ENCODE data around the gene TBC1D3.
"Not testable (repeated sequence)": the region's sequence is repeated elsewhere in the genome, so short reads cannot be mapped to it uniquely, and the experiment has no call there.

Gene TBC1D3

DNA sequence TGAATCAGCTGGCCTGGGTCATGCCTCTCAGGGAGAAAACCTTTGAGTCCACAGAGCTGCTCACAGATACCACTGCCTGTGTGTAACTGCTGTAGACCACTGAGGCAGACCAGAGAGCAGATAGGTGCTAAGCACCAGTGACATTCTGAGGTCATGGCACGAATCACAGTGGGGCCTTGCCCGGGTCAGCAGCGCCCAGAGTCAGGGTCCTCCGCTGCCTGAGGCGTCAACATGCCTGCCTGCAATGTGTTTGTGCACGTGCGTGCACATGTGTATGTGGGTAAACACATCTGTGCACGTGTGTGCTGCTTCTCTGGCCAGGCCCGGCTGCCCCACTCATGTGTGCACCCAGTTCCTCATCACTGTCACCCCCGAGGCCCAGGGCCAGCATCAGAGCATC is at the start of gene TBC1D3:
TSS of gene TBC1D3 (minus strand) at position 101 of the 400 bp plus-strand sequence. CDS start 1,526 bp downstream, outside the sequence.
- DNase-seq, result not testable (repeated sequence)

DNA sequence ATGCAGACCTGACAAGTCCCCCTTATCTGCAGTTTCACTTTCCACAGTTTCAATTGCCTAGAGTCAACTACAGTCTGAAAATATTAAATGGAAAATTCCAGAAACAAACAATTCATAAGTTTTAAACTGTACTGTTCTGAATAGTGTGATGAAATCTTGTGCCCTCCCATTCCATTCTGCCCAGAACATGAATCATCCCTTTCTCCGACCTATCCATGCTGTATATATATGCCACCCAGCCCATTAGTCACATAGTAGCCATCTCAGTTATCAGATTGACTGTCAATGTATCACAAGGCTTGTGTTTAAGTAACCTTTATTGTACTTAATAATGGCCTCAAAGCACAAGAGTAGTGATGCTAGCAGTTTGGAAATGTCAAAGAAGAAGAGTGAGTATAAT is 40.4 kb upstream of the TBC1D3 start:
- not testable (repeated sequence) for DNase-seq

DNA sequence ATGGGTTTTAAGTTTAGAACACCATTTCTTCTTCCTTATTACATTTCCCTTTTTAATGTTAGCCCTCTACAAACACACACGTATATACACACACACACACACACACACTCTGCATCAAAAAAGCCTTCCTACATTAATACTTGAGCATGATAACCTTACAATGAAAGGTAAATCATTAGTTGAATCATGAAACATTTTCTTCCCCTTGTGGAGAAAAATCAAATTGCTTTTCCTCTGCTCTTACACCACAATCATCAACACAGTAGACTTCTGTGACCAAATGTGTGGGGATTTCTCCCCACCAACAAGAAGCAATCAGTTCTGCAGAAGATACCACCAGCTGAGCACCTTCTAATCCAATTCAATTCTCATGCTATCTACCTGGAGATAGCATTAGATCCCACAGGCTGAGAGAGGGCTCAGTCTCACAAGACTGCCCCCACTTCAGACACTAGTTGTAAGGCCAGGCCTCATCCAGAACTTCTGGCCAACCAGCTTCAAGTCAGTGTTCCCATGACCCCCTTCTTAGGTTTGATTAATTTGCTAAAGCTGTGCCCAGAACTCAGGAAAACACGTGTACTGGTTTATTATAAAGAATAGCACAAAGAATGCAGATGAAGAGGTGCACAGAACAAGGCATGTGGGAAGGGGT is 33.6 kb upstream of the TBC1D3 start:
- DNase-seq, result not testable (repeated sequence)

DNA sequence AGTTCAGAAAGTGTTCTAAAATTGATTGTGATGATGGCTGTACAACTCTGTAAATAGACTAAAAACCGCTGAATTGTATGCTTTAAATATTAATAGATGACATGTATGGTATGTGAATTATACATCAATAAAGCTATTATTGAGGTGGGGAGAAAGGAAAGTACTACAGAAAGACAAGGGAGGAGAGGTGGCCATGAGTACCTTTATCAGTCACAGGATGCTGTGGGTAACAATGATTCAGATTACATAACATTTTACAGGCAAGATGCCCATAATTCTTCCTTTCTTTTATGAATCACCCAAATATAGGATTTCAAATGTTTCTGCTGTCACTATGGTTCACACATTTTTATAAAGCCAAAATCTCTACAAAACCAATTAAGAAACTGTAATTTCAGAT is 28.5 kb upstream of the TBC1D3 start:
- not testable (repeated sequence) for DNase-seq

DNA sequence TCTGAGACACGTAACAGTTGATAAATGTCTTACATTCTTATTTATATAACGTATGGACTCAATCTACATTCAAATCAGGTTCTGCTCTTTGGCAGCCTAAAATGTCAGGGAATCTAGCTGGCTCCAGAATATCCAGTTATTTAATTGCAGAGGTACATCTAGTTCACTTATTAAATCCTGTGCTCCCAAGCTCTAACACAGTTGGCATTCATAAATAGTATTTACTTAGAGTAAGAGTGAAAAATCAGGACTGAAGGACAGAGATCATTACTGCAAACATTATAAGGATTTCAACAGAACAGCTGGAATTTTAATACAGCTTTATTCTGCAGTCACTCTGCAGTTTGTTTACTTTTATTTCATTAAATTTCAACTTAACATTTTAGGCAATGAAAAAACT is 7.9 kb upstream of the TBC1D3 start:
- DNase-seq, result not testable (repeated sequence)

DNA sequence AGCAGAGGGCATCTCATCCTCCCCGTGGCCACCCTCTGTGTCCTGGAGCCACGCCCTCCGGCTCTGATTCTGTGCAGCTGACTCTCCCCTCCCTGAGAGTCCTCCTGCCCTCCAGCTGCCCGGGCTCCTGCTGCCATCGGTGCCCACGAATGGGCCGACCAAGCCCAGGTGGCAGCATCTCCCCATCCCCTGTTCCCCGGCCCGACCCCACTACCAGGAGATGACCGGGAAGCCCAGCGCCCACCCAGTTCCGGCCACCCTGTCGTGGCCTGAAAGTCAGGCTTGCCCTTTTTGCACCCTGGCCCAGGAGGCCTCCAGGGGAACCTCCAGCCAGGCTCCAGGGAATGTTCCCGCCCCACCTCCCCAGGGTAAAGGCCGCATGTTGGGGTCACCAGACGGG is 57.5 kb downstream of the TBC1D3 start:
- DNase-seq, result not testable (repeated sequence)
